Upper lobe of left lung (tissue), 4 donors: ENCODE results near the gene PDE7B.

Experiments
- EP300 ChIP-seq, 4 donors: sonication (generic); formaldehyde crosslinking; IDR thresholded peaks; one replicate each; pipeline ENCODE4 v1.5.1; 2017; ENCODE audit warnings: antibody characterized with exemption in 4 of 4, control low read depth in 2 of 4
- TF ChIP-seq, protein P1 (sequence below), 6 experiments: fragments of 450-650 bp in 4 of 6; fragments of 200-600 bp in 2 of 6; sonication (generic) in 2 of 6; IDR thresholded peaks; one replicate each; pipeline ENCODE4 v1.5.1; 2016 to 2019; ENCODE audit warnings: antibody characterized with exemption in 6 of 6

DNA sequence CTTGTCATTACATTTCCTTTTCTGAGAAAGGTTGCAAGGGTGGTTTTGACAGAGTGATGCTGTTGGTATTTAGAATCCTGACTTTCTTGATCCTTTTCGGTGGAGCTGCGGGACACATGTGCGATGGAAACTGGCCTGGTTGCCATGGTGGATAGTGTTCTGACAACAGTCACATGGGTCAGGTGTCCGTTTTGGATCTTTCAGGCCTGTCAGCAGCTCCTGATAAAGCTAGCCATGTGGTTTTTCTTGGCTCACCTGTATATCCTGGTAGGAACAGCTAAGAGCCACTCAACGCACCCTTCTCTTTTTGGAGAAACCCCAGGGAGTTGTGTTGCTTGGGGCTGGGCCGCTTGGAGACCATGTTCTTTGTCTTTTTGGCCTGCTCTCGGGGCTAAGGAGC lies 221.2 kb downstream of the PDE7B start:
- TF ChIP-seq, protein P1, sequence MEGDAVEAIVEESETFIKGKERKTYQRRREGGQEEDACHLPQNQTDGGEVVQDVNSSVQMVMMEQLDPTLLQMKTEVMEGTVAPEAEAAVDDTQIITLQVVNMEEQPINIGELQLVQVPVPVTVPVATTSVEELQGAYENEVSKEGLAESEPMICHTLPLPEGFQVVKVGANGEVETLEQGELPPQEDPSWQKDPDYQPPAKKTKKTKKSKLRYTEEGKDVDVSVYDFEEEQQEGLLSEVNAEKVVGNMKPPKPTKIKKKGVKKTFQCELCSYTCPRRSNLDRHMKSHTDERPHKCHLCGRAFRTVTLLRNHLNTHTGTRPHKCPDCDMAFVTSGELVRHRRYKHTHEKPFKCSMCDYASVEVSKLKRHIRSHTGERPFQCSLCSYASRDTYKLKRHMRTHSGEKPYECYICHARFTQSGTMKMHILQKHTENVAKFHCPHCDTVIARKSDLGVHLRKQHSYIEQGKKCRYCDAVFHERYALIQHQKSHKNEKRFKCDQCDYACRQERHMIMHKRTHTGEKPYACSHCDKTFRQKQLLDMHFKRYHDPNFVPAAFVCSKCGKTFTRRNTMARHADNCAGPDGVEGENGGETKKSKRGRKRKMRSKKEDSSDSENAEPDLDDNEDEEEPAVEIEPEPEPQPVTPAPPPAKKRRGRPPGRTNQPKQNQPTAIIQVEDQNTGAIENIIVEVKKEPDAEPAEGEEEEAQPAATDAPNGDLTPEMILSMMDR (IDR thresholded peaks at IDR 0.05): no peak
- no peak for TF ChIP-seq EP300 (IDR thresholded peaks at IDR 0.05)
